K562 (cell line): ENCODE data around the gene ANP32B. TPM values are rescaled to one million over a fixed set of nuclear protein-coding genes. Genes with fewer than 3 reads are reported as not detected.

Experiments
- ATAC-seq: fragments of 200-7000 bp; cut with Tn5 transposase; 3 replicates; pipeline ENCODE4 v1.9.1; 2020; ENCODE audit warnings: moderate library complexity
- BruUV-seq: library from RNA; stranded (reverse); fragments of 400-500 nt; replicated peaks from 2 replicates; lab custom pipeline; 2021; lab: Mats Ljungman, UMichigan
- CTCF ChIA-PET: fragments of 300-600 bp; formaldehyde crosslinking; extraction: SDS; loops from one replicate; lab custom pipeline; 2021; ENCODE audit warnings: low intra/inter-chr PET ratio; lab: Yijun Ruan, JAX
- POLR2A ChIA-PET: fragments of 300-600, 350-650 bp; sonication (Branson Sonifier 250); formaldehyde crosslinking; extraction: SDS; loops from one replicate; lab custom pipeline; 2021; ENCODE audit warnings: antibody characterized with exemption, inconsistent platforms; lab: Yijun Ruan, JAX
- DNase-seq, 4 experiments: peaks; one replicate each; pipeline versions ENCODE4 v3.0.0 to v3.0.0-alpha.2; 2011 to 2018; ENCODE audit warnings: low spot score in 3 of 4, mixed read lengths in 3 of 4; ENCODE audit errors: extremely low read depth in 1 of 4
- FAIRE-seq: peaks from 2 replicates; lab custom pipeline; 2011; peaks lifted over from hg19 to GRCh38; lab: Jason Lieb, UNC
- H2AFZ ChIP-seq: 2 replicates; pipeline ENCODE4 v1.6.0; 2011; ENCODE audit warnings: low read depth, low read length, control low read depth, inconsistent platforms
- H3K27ac ChIP-seq: fragments of 200-600 bp; 3 replicates; pipeline ENCODE4 v1.8.0; 2011; ENCODE audit warnings: low read depth, mild to moderate bottlenecking, control low read depth, inconsistent platforms, low read length, moderate library complexity, mixed read lengths; ENCODE audit errors: extremely low read depth
- H3K27me3 ChIP-seq, 2 experiments: fragments of 300-600 bp in 1 of 2; 2 replicates in 1 of 2; 3 replicates in 1 of 2; pipeline versions ENCODE4 v1.6.0 to v1.8.0; 2011; ENCODE audit warnings: inconsistent platforms in 2 of 2, low read length in 2 of 2, mild to moderate bottlenecking in 1 of 2, mixed read lengths in 1 of 2, moderate library complexity in 1 of 2; ENCODE audit not compliant: control insufficient read depth in 2 of 2, insufficient read depth in 2 of 2
- H3K36me3 ChIP-seq: fragments of 300-600 bp; 3 replicates; pipeline ENCODE4 v1.8.0; 2011; ENCODE audit warnings: mild to moderate bottlenecking, low read length, inconsistent platforms; ENCODE audit not compliant: control insufficient read depth, insufficient read depth
- H3K4me1 ChIP-seq, 2 experiments: fragments of 200-600 bp in 1 of 2; replicated peaks in 1 of 2; 2 replicates in 1 of 2; 3 replicates in 1 of 2; pipeline versions ENCODE4 v1.5.1 to v1.8.0; 2011; ENCODE audit warnings: inconsistent platforms in 2 of 2, low read length in 2 of 2, mild to moderate bottlenecking in 1 of 2, mixed read lengths in 1 of 2, moderate library complexity in 1 of 2; ENCODE audit not compliant: control insufficient read depth in 2 of 2, insufficient read depth in 2 of 2
- H3K4me2 ChIP-seq: 2 replicates; pipeline ENCODE4 v1.6.1; 2011; ENCODE audit warnings: low read length, control low read depth, inconsistent platforms, mixed read lengths; ENCODE audit not compliant: insufficient read depth
- H3K4me3 ChIP-seq: fragments of 200-600 bp; sonication (generic), shearing (Covaris generic); 2 replicates; pipeline ENCODE4 v1.5.1; 2016; ENCODE audit warnings: control low read depth, inconsistent platforms
- H3K79me2 ChIP-seq: fragments of 200-600 bp; 3 replicates; pipeline ENCODE4 v1.8.0; 2011; ENCODE audit warnings: low read length, inconsistent platforms; ENCODE audit not compliant: control insufficient read depth, insufficient read depth
- H3K9ac ChIP-seq, 2 experiments: 2 replicates each; pipeline versions ENCODE4 v1.6.0 to v1.6.1; 2011; ENCODE audit warnings: low read depth in 2 of 2, low read length in 2 of 2, control low read depth in 1 of 2, inconsistent platforms in 1 of 2, mild to moderate bottlenecking in 1 of 2, mixed read lengths in 1 of 2; ENCODE audit not compliant: insufficient read depth in 1 of 2
- H3K9me1 ChIP-seq: one replicate; pipeline ENCODE4 v1.6.0; 2011; ENCODE audit warnings: inconsistent platforms, mild to moderate bottlenecking, low read length, moderate library complexity; ENCODE audit not compliant: control insufficient read depth, insufficient read depth
- H3K9me3 ChIP-seq: replicated peaks from 2 replicates; pipeline ENCODE4 v1.5.1; 2011; ENCODE audit warnings: low read depth, low read length, inconsistent platforms; ENCODE audit not compliant: control insufficient read depth, insufficient read depth
- H4K20me1 ChIP-seq: replicated peaks from 2 replicates; pipeline ENCODE4 v1.6.1; 2011; ENCODE audit warnings: low read length, inconsistent platforms, mixed read lengths; ENCODE audit not compliant: control insufficient read depth, insufficient read depth
- HSF4 ChIP-seq: fragments of 250-450 bp; sonication (Bioruptor Pico); IDR thresholded peaks from 2 replicates; pipeline ENCODE4 v2.1.2; 2022; ENCODE audit warnings: mild to moderate bottlenecking, moderate library complexity, borderline replicate concordance
- POLR2B ChIP-seq: fragments of 450-650 bp; IDR thresholded peaks from 2 replicates; pipeline ENCODE4 v1.6.1; 2018; ENCODE audit warnings: low read depth; ENCODE audit not compliant: partially characterized antibody
- SMAD1 ChIP-seq: fragments of 150-350 bp; IDR thresholded peaks from 2 replicates; pipeline ENCODE4 v1.6.1; 2014; ENCODE audit warnings: low read length, low read depth; ENCODE audit not compliant: partially characterized antibody
- SPI1 ChIP-seq: IDR thresholded peaks from 2 replicates; pipeline ENCODE4 v1.6.1; 2011; ENCODE audit warnings: low read depth, low read length, control low read depth, borderline replicate concordance
- TBP ChIP-seq: optimal IDR thresholded peaks from 2 replicates; pipeline ENCODE3; 2011; ENCODE audit warnings: low read depth, low read length, improper control_type of control experiment
- TEAD2 ChIP-seq: fragments of 450-650 bp; IDR thresholded peaks from 2 replicates; pipeline ENCODE4 v1.6.1; 2016; ENCODE audit warnings: missing genetic modification characterization, control low read depth, missing compliant biosample characterization
- WGBS: fragments of 100-300 bp; shearing (Covaris generic); methylation state at CpG from one replicate; pipeline ENCODE4 v1.1.6; 2016; ENCODE audit warnings: low coverage, mixed read lengths; ENCODE audit not compliant: insufficient coverage; ENCODE audit errors: missing lambda C conversion rate; 5-methylcytosine and 5-hydroxymethylcytosine counted together
- in situ Hi-C: fragments of 300-500 bp; cut with MboI; formaldehyde crosslinking; loops from 4 replicates; pipeline ENCODE4 v1.15.0; 2018; ENCODE audit warnings: inconsistent platforms, mixed read lengths
- intact Hi-C: fragments of 100-400 bp; cut with micrococcal nuclease; formaldehyde crosslinking; loops from 2 replicates; pipeline ENCODE4 v1.14.2; 2022
- polyA plus RNA-seq, 8 experiments: library from polyadenylated mRNA; depleted of rRNA in 4 of 8; stranded (reverse) in 5 of 8; unstranded in 3 of 8; fragments of >200 nt; fragmentation: Nextera tagmentation in 2 of 8; fragmentation: Illumina TruSeq in 1 of 8; extraction: Ambion mirVana in 2 of 8; extraction: Trizol in 1 of 8; gene quantifications; 2 replicates each; pipeline versions ENCODE4 v1.2.1 to v1.2.3, GENCODE V29; 2011 to 2014; ENCODE audit warnings: inconsistent platforms in 1 of 8, missing spikeins in 1 of 8
- total RNA-seq, 7 experiments: library from RNA; depleted of rRNA in 6 of 7; stranded (reverse); fragments of >200 nt in 6 of 7; fragmentation: Illumina TruSeq in 2 of 7; extraction: Trizol in 2 of 7; gene quantifications; 2 replicates each; pipeline versions ENCODE4 v1.2.1 to v1.2.3, GENCODE V29; 2011 to 2021; ENCODE audit warnings: low replicate concordance in 1 of 7
- TF ChIP-seq, protein P1 (sequence below): IDR thresholded peaks from 2 replicates; pipeline ENCODE4 v1.6.1; 2014; ENCODE audit warnings: antibody characterized with exemption

The ANP32B gene
- total and polyA plus RNA-seq, 9 of the 15 experiments (the other 6 are each of a cell fraction or from before 2014, with no cell fraction given), result 68.9 to 815 (median 141) TPM

DNA sequence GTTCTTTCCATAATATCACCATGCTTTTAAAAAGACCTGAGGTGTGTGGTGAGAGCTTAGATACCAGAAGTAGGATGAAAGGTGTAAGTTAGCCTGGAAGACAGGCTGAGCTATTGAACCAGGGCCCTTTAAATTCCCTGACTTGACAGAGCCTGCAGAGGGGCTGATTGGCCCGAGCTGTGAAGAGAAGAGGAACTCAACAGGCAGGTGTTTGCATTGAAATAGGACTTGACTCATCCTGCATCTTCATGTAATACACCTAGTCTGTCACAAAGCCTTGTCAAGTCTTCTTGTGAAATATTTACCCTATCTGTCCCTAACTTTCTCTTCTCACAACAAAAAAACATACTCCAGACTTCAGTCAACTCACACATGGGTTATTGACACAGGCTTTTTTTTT is 16.6 kb upstream of the ANP32B start:
- ATAC-seq, result peak; percentile 33
- Histone ChIP-seq H3K36me3 (no peaks in the 10 kb centered on the region), H3K27ac (no peak overlapping the region), H3K9me3 (no peaks in the 10 kb centered on the region), H4K20me1 (no peaks in the 10 kb centered on the region), H3K9ac (no peak overlapping the region), H3K4me3 (no peak overlapping the region), H3K9me1 (no peaks in the 10 kb centered on the region), H3K4me2 (no peak overlapping the region), H3K79me2 (peaks cover 9% of the 10 kb centered on the region; the same call in 1 of the 3 replicates), H3K4me1 (peaks cover 16 to 39% of the 10 kb centered on the region in 2 experiments), H2AFZ (peak overlapping the region; percentile 65; the same call in 1 of the 2 replicates), H3K27me3 (no peaks in the 10 kb centered on the region)
- POLR2A ChIA-PET, result interaction anchor here (0.8 to 8.3 kb wide), 3 partner anchors 14 to 881 kb away, joined by 4 to 84 read pairs (median 5); partner anchors contain the start of genes ANP32B and TRMO
- no peak for FAIRE-seq
- CTCF ChIA-PET, result no interaction called here
- intact Hi-C loops, result no loop called here
- BruUV-seq, result no TSS peak
- in situ Hi-C loops, result no loop called here
- WGBS, result 0% methylated on average over 1 of the region's 1 CpG
- DNase-seq, result peak in 1 of 4 experiments; percentile 30
- TF ChIP-seq TEAD2 (no peak), POLR2B (no peak), SMAD1 (no peak), TBP (no peak), SPI1 (peak; percentile 38; the same call in 1 of the 2 replicates), HSF4 (CRISPR knock-in tag) (no peak)
- TF ChIP-seq, protein P1, sequence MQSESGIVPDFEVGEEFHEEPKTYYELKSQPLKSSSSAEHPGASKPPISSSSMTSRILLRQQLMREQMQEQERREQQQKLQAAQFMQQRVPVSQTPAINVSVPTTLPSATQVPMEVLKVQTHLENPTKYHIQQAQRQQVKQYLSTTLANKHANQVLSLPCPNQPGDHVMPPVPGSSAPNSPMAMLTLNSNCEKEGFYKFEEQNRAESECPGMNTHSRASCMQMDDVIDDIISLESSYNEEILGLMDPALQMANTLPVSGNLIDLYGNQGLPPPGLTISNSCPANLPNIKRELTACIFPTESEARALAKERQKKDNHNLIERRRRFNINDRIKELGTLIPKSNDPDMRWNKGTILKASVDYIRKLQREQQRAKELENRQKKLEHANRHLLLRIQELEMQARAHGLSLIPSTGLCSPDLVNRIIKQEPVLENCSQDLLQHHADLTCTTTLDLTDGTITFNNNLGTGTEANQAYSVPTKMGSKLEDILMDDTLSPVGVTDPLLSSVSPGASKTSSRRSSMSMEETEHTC, result no peak
